GM19023 (cell line): ENCODE data around the gene LTB4R.
"Not testable (repeated sequence)": the region's sequence is repeated elsewhere in the genome, so short reads cannot be mapped to it uniquely, and the experiment has no call there.

ENCODE experiments used
- ATAC-seq: cut with Tn5 transposase; IDR thresholded peaks from one replicate; pipeline ENCODE4 v1.9.1; 2021; ENCODE audit warnings: mild to moderate bottlenecking, moderate library complexity; ENCODE audit not compliant: unreplicated experiment

LTB4R gene

DNA sequence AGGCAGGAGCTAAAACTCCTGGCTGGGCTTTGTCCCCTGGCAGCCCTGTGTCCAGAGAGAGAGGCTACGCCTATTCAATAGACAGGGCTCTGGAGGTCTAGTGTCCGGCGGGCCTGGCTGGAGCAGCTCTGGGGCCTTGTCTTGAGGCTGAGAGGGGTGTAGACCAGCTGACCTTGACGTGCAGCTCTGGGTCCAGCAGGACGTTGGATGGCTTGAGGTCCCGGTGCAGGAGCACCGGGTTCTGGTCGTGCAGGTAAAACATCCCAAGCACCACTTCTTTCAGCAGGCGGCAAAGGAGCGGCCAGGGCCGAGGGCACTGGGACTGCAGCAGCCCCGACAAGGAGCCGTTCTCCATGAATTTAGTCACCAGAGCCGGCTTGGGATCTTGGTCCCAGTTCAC is 27.5 kb downstream of the LTB4R start:
- ATAC-seq, result no peak

DNA sequence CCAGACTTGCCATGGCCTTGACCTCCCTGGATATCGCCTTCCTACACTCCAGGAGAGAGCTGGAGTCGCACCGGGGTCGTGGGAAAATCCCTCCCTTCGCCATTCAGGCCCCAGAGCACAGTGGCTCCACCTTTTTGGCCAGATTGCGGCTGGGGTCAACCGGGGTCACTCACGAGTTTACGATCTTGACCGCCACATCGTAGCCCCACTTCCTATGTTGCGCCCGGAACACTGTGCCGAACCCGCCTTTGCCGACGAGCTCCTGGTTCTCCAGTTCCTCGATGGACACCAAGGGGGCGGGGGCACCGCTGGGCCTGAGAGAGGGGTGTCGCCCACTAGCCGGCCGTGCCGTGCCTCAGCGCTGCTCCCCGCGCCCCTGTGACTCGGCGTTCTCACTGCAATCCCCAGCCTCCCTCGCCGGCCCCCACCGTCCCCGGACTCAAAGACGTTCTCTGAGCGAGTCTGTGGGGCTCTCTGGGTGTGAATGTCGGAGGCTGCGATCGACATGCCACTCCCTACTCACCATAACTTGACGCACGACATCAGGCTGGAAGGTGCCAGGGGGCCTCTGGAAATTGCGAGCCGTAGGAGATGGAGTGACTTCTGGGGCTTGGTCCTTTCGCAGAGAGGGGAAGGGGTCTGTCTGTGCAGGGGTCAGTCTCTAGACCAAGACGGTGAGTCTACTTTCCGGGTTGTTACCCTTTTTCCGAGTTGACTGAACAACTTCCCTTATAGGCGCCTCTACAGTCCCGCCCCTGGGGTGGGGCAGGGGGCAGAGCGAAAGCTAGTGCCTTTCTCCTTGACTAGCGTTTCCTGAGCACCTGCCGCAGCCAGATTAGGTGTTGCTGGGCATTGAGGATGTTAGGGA is 28.2 kb downstream of the LTB4R start, which contains the start of gene RIPK3:
Gene RIPK3, minus strand, starts transcription at position 708 of the 868 bp plus-strand sequence. Its CDS starts 165 bp downstream, at position 543.
- peak; percentile 90 for ATAC-seq

DNA sequence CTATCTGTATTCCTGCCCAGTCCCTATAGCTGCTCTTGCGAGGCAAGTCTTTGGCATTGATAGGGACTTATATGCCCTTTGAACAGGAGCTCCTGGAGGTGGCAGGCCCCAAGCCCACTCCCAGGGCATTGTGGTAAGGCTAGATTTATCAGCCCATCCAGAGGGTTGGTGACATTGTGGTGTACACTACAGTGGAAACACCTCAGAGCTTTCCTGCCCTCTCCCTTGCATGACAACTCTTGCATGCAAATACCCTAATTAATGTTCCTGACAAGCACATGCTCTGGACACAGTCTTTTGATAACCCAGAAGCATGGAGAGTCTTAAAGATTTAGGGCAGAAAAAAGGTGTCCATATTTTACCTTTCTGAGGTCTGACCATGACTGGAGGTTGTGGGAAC is 29.3 kb downstream of the LTB4R start:
- ATAC-seq, result no peak

DNA sequence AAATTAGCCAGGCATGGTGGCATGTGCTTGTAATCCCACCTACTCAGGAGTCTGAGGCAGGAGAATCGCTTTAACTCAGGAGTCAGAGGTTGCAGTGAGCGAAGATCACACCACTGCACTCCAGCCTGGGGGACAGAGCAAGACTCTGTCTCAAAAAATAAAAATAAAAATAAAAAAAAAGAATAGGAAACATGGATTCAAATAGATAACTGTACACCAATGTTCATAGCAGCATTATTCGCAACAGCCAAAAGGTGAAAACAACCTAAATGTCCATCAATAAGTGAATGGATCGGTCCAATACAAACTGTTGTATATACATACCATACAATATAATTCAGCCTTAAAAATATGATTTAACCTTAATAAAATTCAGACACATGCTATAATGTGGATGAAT is 31.6 kb downstream of the LTB4R start:
- no peak for ATAC-seq

DNA sequence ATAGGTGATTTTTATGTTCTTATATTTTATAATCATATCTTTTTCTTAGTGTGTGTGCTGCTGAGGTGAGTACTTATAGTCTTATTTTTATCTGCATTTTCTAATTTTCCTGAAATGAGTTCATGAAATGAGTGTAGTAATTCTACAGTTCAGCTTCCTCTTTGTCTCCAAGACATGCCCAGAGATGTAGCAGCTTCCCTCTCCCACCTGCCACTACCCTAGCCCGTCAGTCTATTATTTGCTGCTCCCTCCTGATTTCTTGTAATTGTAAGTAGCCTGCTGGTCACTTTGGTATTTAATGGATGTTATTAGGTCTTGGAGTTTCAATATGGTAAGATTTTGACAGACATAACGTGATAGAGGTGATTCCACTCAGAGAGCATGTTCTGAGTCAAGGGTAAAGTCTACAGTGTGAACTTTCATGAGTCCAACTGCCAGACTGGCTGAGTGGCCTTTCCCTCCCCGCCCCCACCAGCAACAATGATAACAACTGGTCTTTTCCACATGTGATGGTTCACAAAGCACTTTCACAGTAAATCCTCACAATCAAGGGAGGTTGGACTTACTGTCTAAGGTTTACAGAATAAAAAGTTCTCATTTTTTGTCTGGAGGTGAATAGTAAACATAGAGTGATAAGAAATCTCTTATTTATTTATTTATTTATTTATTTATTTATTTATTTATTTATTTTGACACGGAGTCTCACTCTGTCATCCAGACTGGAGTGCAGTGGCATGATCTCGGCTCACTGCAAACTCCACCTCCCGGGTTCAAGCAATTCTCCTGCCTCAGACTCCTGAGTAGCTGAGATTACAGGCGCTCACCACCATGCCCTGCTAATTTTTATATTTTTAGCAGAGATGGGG is 32.7 kb downstream of the LTB4R start:
- ATAC-seq, result no peak

DNA sequence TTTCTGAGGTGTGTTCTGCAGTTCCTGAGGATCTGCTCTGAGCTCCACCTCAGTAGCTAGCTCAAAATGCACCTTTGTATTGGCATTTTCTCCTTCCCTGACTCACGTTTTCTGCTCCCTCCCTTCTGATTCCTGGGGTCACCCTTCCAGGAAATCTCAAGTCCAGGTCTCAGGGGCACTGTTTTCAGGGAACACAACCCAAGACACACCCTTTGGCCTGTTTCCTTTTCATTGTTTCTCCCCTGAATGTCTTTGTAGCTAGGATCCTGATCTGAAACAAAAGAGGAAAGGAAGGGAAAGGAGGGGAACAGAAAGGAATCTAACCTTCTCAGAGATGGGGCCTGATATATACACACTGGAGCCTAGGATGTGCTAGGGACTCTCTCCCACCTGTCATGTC is 35.8 kb downstream of the LTB4R start:
- no peak for ATAC-seq

DNA sequence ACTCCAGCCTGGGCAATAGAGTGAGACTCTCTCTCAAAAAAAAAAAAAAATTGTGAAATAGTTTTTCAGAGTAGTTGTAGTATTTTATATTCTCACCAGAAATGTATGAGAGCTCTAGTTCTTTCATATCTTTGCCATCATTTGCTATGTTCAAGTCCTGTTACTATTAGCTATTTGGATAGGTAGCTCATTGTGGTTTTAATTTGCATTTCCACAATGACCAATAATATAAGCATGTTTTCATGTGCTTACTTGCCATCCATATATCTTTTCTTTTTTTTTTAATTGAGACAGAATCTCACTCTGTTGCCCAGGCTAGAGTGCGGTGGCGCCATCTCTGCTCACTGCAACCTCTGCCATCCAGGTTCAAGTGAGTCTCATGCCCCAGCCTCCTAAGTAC is 36.9 kb downstream of the LTB4R start:
- no peak for ATAC-seq

DNA sequence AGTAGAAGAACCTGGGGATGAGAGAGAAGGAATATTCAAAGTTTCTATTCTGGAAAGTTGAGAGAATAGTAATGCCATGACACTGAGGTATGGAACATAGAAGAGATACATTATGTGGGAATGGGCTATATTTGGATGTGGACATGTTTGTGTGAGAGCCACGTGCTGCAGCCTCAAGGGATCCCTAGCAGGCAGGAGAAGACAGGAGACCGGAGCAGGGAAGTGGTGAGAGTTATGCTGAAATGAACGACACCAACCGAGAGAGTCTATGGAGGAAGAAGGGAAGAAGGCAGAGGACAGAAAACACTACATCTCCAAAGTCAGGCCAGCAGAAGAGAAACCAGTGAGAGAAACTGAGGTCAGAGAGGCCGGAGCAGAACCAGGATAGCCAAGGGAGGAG is 38.4 kb downstream of the LTB4R start:
- ATAC-seq, result no peak

DNA sequence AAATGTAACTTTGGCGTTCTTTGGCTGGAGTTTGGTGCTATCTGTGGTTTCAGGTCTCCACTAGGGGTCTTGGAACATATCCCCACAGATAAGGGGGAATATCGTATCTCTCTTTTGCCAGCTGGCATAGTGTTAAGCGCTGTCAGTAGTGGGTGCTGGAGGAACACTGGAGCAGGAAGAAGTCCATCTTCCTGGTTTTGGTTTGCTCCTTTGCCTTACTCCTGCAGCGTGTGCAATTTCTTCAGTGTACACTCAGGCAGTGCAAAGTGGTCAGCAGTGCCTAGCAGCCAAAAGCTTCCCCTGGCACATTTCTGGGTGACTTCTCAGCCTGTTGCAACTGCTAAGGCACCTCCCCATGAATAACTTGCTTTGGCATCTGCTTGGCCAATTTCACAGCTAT is 40.2 kb downstream of the LTB4R start:
- no peak for ATAC-seq

DNA sequence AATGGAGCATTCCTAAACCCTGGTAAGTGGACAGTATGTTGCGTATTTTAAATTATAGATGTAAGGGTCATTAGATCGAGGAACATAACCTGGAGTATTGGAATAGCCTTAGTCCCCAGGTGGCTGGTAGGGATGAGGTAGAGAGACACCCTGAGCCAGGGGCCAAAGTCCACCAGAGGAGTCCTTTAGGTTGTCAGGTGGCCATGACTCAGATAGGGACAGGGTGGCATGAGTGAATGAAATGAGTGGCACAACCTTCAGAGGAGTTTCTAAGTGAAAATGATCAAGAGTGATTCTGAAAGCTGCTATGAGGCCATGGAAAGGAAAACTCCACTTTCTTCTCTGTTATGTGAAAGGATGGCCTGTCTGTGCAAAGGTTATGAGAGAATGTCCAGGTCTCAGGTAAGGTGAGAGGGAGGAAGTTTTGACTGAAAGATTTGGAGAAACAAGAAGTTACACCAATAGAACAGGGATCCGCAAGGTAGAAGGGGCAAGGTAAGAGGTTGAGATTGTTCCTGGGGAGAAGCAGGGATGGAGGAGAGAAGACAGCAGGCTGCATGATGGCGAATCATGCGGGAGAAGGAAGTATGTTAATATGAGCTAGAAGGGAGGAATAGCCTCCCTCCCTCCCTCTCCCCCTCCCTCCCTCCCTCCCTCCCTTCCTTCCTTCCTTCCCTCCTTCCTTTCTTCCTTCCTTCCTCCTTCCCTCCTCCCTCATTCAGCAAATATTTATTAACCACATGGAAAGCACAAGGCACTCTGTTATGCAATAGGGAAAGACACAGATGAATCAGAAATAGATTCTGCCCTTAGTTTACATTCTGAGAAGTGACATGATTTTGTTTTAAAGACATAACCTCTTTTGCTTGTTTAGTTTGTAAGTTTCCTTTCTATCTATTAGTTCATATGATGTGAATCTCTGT is 42.5 kb downstream of the LTB4R start:
- no peak for ATAC-seq

DNA sequence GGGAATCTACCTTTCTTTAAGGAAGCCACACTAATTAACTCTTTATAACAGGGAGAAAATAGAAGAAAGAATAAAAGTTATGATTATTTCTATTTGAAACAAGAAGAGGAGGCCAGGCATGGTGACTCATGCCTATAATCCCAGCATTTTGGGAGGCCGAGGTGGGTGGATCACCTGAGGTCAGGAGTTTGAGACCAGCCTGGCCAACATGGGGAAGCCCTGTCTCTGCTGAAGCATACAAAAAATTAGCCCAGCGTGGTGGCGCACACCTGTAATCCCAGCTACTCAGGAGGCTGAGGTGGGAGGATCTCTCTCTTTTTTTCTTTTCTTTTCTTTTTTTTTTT is 43.2 kb downstream of the LTB4R start:
- not testable (repeated sequence) for ATAC-seq

DNA sequence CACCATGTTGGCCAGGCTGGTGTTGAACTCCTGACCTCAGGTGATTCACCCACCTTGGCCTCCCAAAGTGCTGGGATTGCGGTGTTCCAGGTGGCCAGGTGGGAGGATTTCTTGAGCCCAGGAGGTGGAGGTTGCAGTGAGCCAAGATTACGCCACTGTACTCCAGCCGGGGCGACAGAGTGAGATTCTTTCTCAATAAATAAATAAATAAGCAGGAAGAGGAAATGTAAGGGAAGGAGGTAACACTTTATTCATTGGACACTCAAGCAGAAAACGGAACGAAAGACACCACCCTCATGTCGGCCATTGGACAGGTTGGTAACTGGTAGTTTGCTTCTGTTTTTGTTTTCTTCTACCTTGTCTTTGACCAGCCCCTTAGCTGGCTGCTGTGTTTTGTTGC is 43.7 kb downstream of the LTB4R start:
- no peak for ATAC-seq

DNA sequence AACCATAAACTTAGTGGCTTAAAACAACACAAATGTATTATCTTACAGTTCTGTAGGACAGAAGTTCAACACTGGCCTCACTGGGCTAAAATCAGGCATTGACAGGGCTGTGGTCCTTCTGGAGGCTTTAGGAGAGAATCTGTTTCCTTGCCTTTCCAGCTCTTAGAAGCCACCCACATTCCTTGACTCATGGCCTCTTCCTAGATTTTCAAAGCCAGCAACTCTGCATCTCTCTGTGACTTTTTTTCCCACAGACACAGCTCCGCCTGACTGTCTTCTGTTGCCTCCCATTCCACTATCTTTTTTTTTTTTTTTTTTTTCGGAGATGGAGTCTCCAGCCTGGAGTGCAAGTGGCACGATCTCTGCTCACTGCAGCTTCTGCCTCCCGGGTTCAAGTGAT is 44.9 kb downstream of the LTB4R start:
- ATAC-seq, result no peak

DNA sequence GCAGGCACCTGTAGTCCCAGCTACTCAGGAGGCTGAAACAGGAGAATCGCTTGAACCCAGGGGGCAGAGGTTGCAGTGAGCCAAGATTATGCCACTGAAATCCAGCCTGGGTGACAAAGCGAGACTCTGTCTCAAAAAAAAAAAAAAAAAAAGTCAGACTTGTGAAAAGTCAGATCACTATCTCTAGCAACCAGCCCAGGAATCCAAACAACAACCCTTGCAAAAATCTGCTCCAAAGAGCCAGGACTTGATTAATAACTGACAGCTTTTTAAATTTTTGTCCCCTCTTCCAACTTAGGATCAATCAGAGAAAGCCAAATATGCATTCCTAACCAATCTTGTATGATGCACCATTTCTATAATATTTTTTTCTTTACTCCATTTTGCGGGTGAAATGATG is 49.0 kb downstream of the LTB4R start:
- ATAC-seq, result no peak

DNA sequence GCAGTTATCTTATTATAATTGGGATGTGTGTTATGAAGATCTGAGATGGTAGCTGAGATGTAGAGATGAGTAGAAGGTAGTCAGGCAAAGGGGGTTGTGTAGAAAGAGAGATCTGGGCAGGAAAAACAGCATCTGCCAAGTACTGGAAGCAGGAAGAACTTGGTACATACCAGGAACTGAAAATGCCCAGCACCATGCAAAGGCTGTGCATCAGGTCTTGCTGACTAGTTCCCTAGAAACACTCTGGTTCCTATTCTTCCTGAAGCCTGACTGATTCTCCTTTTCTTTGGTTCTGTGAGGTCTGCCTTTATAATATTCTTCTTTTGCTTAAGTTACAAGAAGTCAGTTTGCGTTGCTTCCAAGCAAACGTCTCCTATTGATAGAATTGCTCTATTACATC is 50.0 kb downstream of the LTB4R start:
- no peak for ATAC-seq

DNA sequence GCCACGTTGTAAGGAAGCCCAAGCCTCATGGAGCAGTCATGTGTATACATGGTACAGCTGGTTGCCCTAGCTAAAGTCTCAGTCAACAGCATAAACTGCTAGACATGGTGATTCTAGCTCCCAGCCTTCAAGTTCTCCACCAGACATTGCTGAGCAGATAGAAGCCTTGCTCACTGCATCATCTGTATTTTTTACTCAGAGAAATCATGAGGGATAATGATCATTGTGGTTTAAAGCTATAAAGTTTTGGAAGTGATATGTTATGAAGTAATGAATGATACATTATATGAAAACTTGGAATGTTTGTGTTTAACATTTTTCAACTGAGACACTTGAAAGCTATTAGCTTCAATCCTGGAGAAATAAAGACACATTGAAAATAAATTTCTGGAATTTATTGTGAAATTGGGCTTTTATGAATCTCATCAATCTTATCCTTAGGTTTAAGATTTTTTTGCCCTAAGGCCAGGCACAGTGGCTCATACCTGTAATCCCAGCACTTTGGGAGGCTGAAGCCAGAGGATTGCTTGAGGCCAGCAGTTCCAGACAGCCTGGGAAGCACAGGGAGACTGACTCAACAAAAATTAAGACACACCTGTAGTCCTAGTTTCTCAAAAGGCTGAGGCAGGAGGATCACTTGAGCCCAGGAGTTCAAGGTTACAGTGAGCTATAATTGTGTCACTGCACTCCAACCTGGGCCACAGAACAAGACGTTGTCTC is 51.1 kb downstream of the LTB4R start:
- no peak for ATAC-seq

DNA sequence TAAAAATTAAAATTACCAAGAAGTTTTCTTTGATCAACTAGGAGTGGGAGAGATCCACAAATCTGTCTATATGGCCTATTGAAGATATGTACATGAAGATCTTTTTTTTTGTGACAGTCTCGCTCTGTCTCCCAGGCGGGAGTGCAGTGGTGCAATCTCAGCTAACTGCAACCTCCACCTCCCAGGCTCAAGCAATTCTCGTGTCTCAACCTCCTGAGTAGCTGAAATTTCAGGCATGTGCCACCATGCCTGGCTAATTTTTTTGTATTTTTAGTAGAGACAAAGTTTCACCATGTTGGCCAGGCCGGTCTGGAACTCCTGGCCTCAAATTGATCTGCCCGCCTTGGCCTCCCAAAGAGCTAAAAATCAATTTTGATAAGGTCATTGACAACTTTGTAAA is 52.1 kb downstream of the LTB4R start:
- no peak for ATAC-seq

DNA sequence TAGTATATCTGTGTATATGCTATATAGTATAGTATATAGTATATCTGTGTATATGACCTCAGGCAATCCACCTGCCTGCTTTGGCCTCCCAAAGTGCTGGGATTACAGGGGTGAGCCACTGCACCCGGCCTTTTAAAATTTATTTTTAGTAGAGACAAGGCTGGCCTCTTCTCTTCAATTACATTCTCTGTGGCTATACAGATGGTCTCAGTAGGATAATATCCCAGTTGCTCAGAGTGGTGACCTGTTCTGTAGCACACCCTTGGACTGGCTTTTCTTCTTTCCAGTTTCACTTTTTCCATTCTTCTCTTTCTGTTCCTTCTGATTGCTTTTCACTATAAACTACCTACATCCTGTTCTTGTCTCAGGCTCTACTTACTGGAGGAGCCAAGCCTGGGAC is 53.5 kb downstream of the LTB4R start:
- no peak for ATAC-seq

DNA sequence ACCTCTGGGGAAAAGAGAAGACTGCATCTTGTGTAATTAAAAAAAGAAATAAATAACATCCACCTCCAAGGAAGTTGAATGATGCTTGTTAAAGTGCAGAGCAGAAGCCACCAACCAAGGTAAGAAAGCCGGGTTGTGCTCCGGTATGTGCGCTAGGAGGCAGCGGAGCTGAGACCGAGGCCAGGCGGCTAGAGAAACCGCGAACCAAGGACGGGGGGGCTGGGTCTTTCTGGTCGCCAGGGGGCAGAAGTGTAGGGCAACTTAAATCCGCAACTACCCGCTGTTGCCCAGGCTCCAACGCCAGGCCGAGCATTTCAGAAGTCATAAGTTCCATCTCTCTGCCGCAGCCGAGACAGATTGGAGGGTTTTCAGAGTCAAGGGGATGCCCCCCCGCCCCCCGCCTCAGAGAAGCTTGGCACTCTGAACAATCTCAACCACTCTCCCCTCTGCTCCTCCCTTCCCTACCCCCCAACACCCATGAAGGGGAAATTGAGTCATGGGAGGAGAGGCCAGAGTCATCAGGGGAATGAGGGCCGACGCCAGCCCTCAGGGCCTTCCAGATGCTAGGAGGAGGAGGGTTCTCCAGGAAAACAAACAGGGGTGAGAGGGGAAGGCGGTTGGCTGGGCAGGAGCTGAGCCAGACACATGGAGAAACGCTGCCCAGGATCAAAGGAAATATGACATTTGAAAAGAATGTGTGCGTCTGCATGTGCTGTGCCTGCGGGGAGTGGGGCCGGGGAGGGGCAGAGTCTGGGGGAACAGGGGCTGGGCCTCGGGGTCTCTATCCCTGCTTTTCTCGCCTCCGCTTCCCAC is 54.5 kb downstream of the LTB4R start:
- peak; percentile 38 for ATAC-seq

DNA sequence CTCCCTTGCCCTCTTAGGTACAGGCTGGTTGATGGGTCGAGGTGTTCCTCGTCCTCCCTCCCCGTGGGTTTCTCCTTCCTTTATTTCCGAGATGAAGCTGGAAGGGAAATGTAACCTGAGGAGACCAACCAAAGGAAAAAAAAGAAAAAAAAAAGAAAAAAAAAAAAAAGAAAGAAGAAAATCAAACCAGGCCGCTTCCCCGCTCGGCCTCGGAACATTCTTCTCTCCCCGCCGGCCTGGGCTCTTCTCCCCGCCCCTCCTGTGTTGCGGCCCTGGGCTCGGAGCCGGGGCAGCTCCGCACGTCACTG is 55.1 kb downstream of the LTB4R start:
- ATAC-seq, result no peak
